ENCODE data around the gene CENPH. TPM values are rescaled to one million over a fixed set of nuclear protein-coding genes. Genes with fewer than 3 reads are reported as not detected.

CENPH gene
- total and polyA plus RNA-seq, 4 donors: 0.33 to 14.6 (median 0.77) TPM

DNA sequence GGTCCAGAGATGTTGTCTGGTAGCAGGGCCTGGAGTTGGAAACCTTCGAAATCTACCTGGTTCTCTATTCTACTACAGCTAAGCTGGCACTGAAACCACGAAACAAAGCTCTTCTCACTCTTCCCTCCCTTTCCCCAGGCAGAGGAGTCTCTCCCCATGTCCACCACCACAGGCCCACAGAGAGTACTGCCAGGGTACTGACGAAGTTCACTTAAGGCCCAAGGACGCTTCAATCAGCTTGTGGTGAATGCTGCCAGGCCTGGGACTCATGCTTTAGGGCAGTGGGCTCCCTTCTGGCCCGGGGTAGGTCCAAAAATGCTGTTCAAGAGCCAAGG lies 39.7 kb upstream of the CENPH start:
- Histone ChIP-seq H3K9me3 (ENCODE audit: control insufficient read depth in 4 of 4, low read length in 3 of 4) (no peaks in the 10 kb centered on the region), H3K9ac (ENCODE audit: low read depth in 1 of 2, low read length in 2 of 2) (no peak overlapping the region), H3K27ac (ENCODE audit: low read depth in 1 of 2, low read length in 2 of 2) (no peak overlapping the region), H3K27me3 (ENCODE audit: control insufficient read depth in 4 of 4, insufficient read depth in 4 of 4, low read length in 3 of 4) (no peaks in the 10 kb centered on the region), H3K4me1 (ENCODE audit: control insufficient read depth in 4 of 4, insufficient read depth in 4 of 4, low read length in 3 of 4) (no peaks in the 10 kb centered on the region), H3K4me3 (ENCODE audit: low read depth in 1 of 3, low read length in 3 of 3) (no peak overlapping the region), H3K36me3 (ENCODE audit: control insufficient read depth in 4 of 4, insufficient read depth in 3 of 4, low read depth in 1 of 4, low read length in 3 of 4) (no peaks in the 10 kb centered on the region)
- no peak for TF ChIP-seq FOXA2 (IDR thresholded peaks at IDR 0.05)
- TF ChIP-seq CTCF (IDR thresholded peaks at IDR 0.05; ENCODE audit: low read depth, low read length, missing input control): no peak
- TF ChIP-seq YY1 (IDR thresholded peaks at IDR 0.05): no peak
- no peak for TF ChIP-seq HNF4G (IDR thresholded peaks at IDR 0.05)
- no peak for TF ChIP-seq FOXA1 (IDR thresholded peaks at IDR 0.05)
- no peak for TF ChIP-seq TAF1 (conservative IDR thresholded peaks at IDR 0.05)
- no peak for TF ChIP-seq HNF4A (conservative IDR thresholded peaks at IDR 0.05)
- TF ChIP-seq JUND (IDR thresholded peaks at IDR 0.05): no peak
- TF ChIP-seq RXRA (IDR thresholded peaks at IDR 0.05): no peak
- no peak for TF ChIP-seq SP1 (IDR thresholded peaks at IDR 0.05)
- no peak for TF ChIP-seq NR2F2 (IDR thresholded peaks at IDR 0.05)
- no peak for TF ChIP-seq ATF3 (IDR thresholded peaks at IDR 0.05)
- TF ChIP-seq GABPA (IDR thresholded peaks at IDR 0.05 in 1 of 2, conservative IDR thresholded peaks at IDR 0.05 in 1 of 2): no peak
- no peak for TF ChIP-seq EGR1 (IDR thresholded peaks at IDR 0.05; ENCODE audit: low read depth in 2 of 2)
- TF ChIP-seq, protein P1, sequence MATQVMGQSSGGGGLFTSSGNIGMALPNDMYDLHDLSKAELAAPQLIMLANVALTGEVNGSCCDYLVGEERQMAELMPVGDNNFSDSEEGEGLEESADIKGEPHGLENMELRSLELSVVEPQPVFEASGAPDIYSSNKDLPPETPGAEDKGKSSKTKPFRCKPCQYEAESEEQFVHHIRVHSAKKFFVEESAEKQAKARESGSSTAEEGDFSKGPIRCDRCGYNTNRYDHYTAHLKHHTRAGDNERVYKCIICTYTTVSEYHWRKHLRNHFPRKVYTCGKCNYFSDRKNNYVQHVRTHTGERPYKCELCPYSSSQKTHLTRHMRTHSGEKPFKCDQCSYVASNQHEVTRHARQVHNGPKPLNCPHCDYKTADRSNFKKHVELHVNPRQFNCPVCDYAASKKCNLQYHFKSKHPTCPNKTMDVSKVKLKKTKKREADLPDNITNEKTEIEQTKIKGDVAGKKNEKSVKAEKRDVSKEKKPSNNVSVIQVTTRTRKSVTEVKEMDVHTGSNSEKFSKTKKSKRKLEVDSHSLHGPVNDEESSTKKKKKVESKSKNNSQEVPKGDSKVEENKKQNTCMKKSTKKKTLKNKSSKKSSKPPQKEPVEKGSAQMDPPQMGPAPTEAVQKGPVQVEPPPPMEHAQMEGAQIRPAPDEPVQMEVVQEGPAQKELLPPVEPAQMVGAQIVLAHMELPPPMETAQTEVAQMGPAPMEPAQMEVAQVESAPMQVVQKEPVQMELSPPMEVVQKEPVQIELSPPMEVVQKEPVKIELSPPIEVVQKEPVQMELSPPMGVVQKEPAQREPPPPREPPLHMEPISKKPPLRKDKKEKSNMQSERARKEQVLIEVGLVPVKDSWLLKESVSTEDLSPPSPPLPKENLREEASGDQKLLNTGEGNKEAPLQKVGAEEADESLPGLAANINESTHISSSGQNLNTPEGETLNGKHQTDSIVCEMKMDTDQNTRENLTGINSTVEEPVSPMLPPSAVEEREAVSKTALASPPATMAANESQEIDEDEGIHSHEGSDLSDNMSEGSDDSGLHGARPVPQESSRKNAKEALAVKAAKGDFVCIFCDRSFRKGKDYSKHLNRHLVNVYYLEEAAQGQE (IDR thresholded peaks at IDR 0.05): no peak
- no peak for TF ChIP-seq ZBTB33 (IDR thresholded peaks at IDR 0.05)
- no peak for TF ChIP-seq MAX (IDR thresholded peaks at IDR 0.05)
- TF ChIP-seq RAD21 (IDR thresholded peaks at IDR 0.05): no peak
- no peak for DNase-seq (ENCODE audit: low spot score)
- WGBS: 93% methylated on average over 5 of the region's 5 CpGs

Data from liver (tissue), 9 donors.